ENCODE measurements around the gene TEX10. TPM values are rescaled to one million over a fixed set of nuclear protein-coding genes. Genes with fewer than 3 reads are reported as not detected.

The TEX10 gene
- total and polyA plus RNA-seq, 2 of the 13 experiments (the other 11 are each of a cell fraction or from before 2014, with no cell fraction given), result 18.1 to 38.7 TPM

GRCh38 chr9:100352727-100353505 lies at the start of gene TEX10 (continued):
- TF ChIP-seq CBX2 (IDR thresholded peaks at IDR 0.05; ENCODE audit: low read depth, low read length), result no peak
- TF ChIP-seq CBX2 (CRISPR knock-in tag; IDR thresholded peaks at IDR 0.05; ENCODE audit: low read depth), result no peak
- peak; percentile 74; the same call in 1 of the 2 replicates for TF ChIP-seq ZNF468 (CRISPR knock-in tag; IDR thresholded peaks at IDR 0.05)
- TF ChIP-seq TOPORS (CRISPR knock-in tag; IDR thresholded peaks at IDR 0.05), result peak; percentile 72; the same call in 1 of the 2 replicates
- no peak for TF ChIP-seq SNAI1 (CRISPR knock-in tag; IDR thresholded peaks at IDR 0.05; ENCODE audit: borderline replicate concordance)
- peak; percentile 77 for TF ChIP-seq ZNF280D (CRISPR knock-in tag; IDR thresholded peaks at IDR 0.05)
- peak; percentile 67; the same call in 1 of the 2 replicates for TF ChIP-seq ZNF44 (CRISPR knock-in tag; IDR thresholded peaks at IDR 0.05)
- 0 out of 2 replicates have a peak, but pooled peaks have one; percentile 37 for TF ChIP-seq ARID2 (CRISPR knock-in tag; IDR thresholded peaks at IDR 0.05; ENCODE audit: borderline replicate concordance)
- TF ChIP-seq ZNF484 (CRISPR knock-in tag; IDR thresholded peaks at IDR 0.05; ENCODE audit: borderline replicate concordance, low read depth), result 0 out of 2 replicates have a peak, but pooled peaks have one; percentile 18
- peak; percentile 84 for TF ChIP-seq ZNF264 (CRISPR knock-in tag; IDR thresholded peaks at IDR 0.05)
- peak; percentile 95 for TF ChIP-seq TFDP2 (CRISPR knock-in tag; IDR thresholded peaks at IDR 0.05)
- no peak for TF ChIP-seq GTF3A (CRISPR knock-in tag; conservative IDR thresholded peaks at IDR 0.05)
- peak; percentile 75; the same call in 1 of the 2 replicates for TF ChIP-seq ZNF720 (CRISPR knock-in tag; IDR thresholded peaks at IDR 0.05)
- no peak; the same call in 1 of the 2 replicates for TF ChIP-seq ZNF776 (CRISPR knock-in tag; IDR thresholded peaks at IDR 0.05)
- no peak for TF ChIP-seq HMG20B (CRISPR knock-in tag; conservative IDR thresholded peaks at IDR 0.05)
- TF ChIP-seq ZNF709 (CRISPR knock-in tag; IDR thresholded peaks at IDR 0.05), result peak; percentile 88; the same call in 1 of the 2 replicates
- TF ChIP-seq SNRNP70 (IDR thresholded peaks at IDR 0.05; ENCODE audit: low read depth, low read length), result no peak
- peak; percentile 94 for TF ChIP-seq ZGPAT (CRISPR knock-in tag; IDR thresholded peaks at IDR 0.05)
- 0 out of 4 replicates have a peak, but pooled peaks of 1 of the 2 experiments have one; percentile 16 for TF ChIP-seq MAFK (conservative IDR thresholded peaks at IDR 0.05 in 1 of 2, IDR thresholded peaks at IDR 0.05 in 1 of 2; ENCODE audit: low read length in 2 of 2)
- no peak for TF ChIP-seq CHD4 (IDR thresholded peaks at IDR 0.05; ENCODE audit: borderline replicate concordance, low read length)
- TF ChIP-seq ZNF451 (CRISPR knock-in tag; IDR thresholded peaks at IDR 0.05), result 0 out of 2 replicates have a peak, but pooled peaks have one; percentile 13
- no peak for TF ChIP-seq ZNF660 (CRISPR knock-in tag; IDR thresholded peaks at IDR 0.05; ENCODE audit: borderline replicate concordance, low read depth)
- TF ChIP-seq RAD51 (IDR thresholded peaks at IDR 0.05; ENCODE audit: borderline replicate concordance), result peak; percentile 84
- TF ChIP-seq NFYB (CRISPR knock-in tag; IDR thresholded peaks at IDR 0.05), result no peak
- TF ChIP-seq ARNTL (CRISPR knock-in tag; IDR thresholded peaks at IDR 0.05), result peak; percentile 87; the same call in 1 of the 2 replicates
